AG10803 (cell line): ENCODE measurements around the gene OTOR.

Experiments used
- DNase-seq: peaks from one replicate; pipeline ENCODE4 v3.0.0; 2010; ENCODE audit warnings: low read depth
- H3K4me3 ChIP-seq: 2 replicates; pipeline ENCODE4 v1.5.1; 2011; ENCODE audit warnings: mild to moderate bottlenecking, low read length, control low read depth
- CTCF ChIP-seq: conservative IDR thresholded peaks from 2 replicates; pipeline ENCODE4 v1.5.1; 2011; ENCODE audit warnings: mild to moderate bottlenecking, low read length, control low read depth, inconsistent platforms

The OTOR gene

GRCh38 chr20:16710781-16711180, 37.4 kb upstream of the OTOR start:
- no peak for TF ChIP-seq CTCF
- DNase-seq: no peak
- no peak overlapping the region for H3K4me3 ChIP-seq

- no peak overlapping the region for H3K4me3 ChIP-seq
- no peak for DNase-seq
- TF ChIP-seq CTCF: no peak
These were observed 36.4 kb upstream of the OTOR start for GRCh38 chr20:16711661-16712258.

GRCh38 chr20:16712511-16712947, 35.6 kb upstream of the OTOR start:
- DNase-seq: no peak
- H3K4me3 ChIP-seq: no peak overlapping the region
- TF ChIP-seq CTCF: no peak

GRCh38 chr20:16713066-16713465, 35.1 kb upstream of the OTOR start:
- TF ChIP-seq CTCF: no peak
- H3K4me3 ChIP-seq: no peak overlapping the region
- DNase-seq: no peak

- DNase-seq: no peak
- H3K4me3 ChIP-seq: no peak overlapping the region
- TF ChIP-seq CTCF: no peak
These were observed 33.9 kb upstream of the OTOR start for GRCh38 chr20:16714242-16714641.

GRCh38 chr20:16714751-16715150, 33.4 kb upstream of the OTOR start:
- H3K4me3 ChIP-seq: no peak overlapping the region
- DNase-seq: no peak
- TF ChIP-seq CTCF: no peak

GRCh38 chr20:16719421-16719820, 28.7 kb upstream of the OTOR start:
- no peak for TF ChIP-seq CTCF
- H3K4me3 ChIP-seq: no peak overlapping the region
- no peak for DNase-seq
